HL-60 (cell line): ENCODE data around the gene UGCG.

Experiments
- DNase-seq, 2 experiments: peaks; one replicate each; pipeline ENCODE4 v3.0.0-alpha.2; 2010 to 2020; ENCODE audit warnings: low read depth in 1 of 2, low spot score in 1 of 2
- H3K27ac ChIP-seq: fragments of 250-450 bp; sonication (Bioruptor Pico); replicated peaks from 2 replicates; pipeline ENCODE4 v1.5.1; 2020; ENCODE audit warnings: mild to moderate bottlenecking, moderate library complexity
- H3K27me3 ChIP-seq: fragments of 250-450 bp; sonication (Bioruptor Pico); 2 replicates; pipeline ENCODE4 v1.5.1; 2021; ENCODE audit warnings: mild to moderate bottlenecking, moderate library complexity; ENCODE audit not compliant: insufficient read depth, poor library complexity, severe bottlenecking
- H3K4me3 ChIP-seq: replicated peaks from 2 replicates; pipeline ENCODE4 v1.5.1; 2011; ENCODE audit warnings: mild to moderate bottlenecking, control low read depth, low read length; ENCODE audit not compliant: insufficient read depth
- CTCF ChIP-seq: IDR thresholded peaks from one replicate; pipeline ENCODE4 v1.5.1; 2011; ENCODE audit warnings: low read length, control low read depth, inconsistent platforms; ENCODE audit not compliant: insufficient read depth
- GABPA ChIP-seq: IDR thresholded peaks from 2 replicates; pipeline ENCODE4 v1.6.1; 2012; ENCODE audit warnings: low read depth
- POLR2AphosphoS5 ChIP-seq: IDR thresholded peaks from 2 replicates; pipeline ENCODE4 v1.6.1; 2012; ENCODE audit warnings: low read depth
- REST ChIP-seq: IDR thresholded peaks from 2 replicates; pipeline ENCODE4 v1.6.1; 2012; ENCODE audit warnings: low read depth; ENCODE audit not compliant: insufficient replicate concordance
- SPI1 ChIP-seq: IDR thresholded peaks from 2 replicates; pipeline ENCODE4 v1.6.1; 2012; ENCODE audit warnings: low read depth, mild to moderate bottlenecking, borderline replicate concordance

Gene UGCG

GRCh38 chr9:111898331-111899096 lies 1.9 kb downstream of the UGCG start:
- Histone ChIP-seq H3K27ac (peak overlapping the region; percentile 4; the same call in 1 of the 2 replicates), H3K4me3 (peak overlapping the region; percentile 96)
- no peak for DNase-seq

GRCh38 chr9:111900151-111900857 lies 3.7 kb downstream of the UGCG start:
- H3K27me3 ChIP-seq = no peaks in the 10 kb centered on the region
- no peak overlapping the region for H3K4me3 ChIP-seq
- H3K27ac ChIP-seq = no peak overlapping the region
- no peak for TF ChIP-seq CTCF
- TF ChIP-seq GABPA = no peak
- no peak for TF ChIP-seq REST
- no peak for TF ChIP-seq SPI1
- TF ChIP-seq POLR2AphosphoS5 = no peak
- no peak for DNase-seq

More at GRCh38 chr9:111898331-111899096, 1.9 kb downstream of the UGCG start:
- no peak for TF ChIP-seq SPI1
- TF ChIP-seq CTCF = no peak
- TF ChIP-seq GABPA = no peak
- no peak for TF ChIP-seq REST
- TF ChIP-seq POLR2AphosphoS5 = no peak
- H3K27me3 ChIP-seq = no peaks in the 10 kb centered on the region

- no peak for TF ChIP-seq REST
- no peak for TF ChIP-seq SPI1
- TF ChIP-seq CTCF = no peak
- no peak for TF ChIP-seq POLR2AphosphoS5
- TF ChIP-seq GABPA = no peak
- no peak for DNase-seq
- Histone ChIP-seq H3K27ac (no peak overlapping the region), H3K27me3 (no peaks in the 10 kb centered on the region), H3K4me3 (no peak overlapping the region)
These were observed 4.4 kb downstream of the UGCG start for GRCh38 chr9:111900858-111901612.
